ENCODE measurements around the gene TBCD.

DNA sequence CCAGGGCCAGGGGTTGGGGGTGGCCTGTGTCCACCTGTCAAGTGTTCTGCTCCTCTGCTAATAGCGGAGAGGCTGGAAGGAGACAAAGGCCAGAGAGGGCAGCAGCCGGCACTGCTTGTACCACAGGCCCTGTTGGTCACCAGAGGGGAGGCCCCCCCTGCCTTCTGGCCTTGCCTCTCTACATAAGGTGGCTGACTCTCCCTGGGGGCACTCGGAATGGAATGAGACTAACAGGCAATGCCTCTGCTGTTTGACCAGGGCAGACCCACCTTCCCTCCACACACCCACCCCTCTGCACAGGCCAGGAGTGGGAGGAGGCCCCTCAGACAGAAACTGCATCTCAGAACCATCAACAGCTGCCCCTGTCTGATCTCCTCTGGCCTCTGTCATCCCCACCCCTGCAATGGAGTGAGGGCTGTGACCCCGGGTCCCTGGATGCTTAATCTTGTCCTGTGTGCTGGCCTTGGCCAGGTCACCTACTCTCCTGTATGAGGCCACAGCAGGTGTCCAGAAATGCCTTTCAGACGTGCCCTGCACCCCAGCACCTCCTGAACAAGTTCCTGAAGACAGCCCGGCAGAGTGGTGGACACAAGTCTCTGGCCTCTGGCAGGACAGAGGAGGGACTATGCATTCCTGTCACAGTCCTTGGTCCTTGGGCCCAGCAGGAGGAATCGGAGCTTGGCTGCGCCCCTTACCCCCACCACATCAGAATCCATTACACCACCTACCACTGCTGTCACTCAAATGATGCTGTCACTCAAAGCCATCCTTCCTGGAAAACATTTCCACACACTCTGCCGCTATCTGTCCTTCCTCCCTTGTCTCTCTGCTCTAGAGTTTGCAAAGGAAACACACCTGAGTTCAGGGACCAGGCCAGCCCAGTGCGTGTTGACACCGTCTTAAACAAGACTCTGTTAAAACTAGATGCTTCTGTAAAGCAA is 195.5 kb downstream of the TBCD start:
- TF ChIP-seq, protein P1, sequence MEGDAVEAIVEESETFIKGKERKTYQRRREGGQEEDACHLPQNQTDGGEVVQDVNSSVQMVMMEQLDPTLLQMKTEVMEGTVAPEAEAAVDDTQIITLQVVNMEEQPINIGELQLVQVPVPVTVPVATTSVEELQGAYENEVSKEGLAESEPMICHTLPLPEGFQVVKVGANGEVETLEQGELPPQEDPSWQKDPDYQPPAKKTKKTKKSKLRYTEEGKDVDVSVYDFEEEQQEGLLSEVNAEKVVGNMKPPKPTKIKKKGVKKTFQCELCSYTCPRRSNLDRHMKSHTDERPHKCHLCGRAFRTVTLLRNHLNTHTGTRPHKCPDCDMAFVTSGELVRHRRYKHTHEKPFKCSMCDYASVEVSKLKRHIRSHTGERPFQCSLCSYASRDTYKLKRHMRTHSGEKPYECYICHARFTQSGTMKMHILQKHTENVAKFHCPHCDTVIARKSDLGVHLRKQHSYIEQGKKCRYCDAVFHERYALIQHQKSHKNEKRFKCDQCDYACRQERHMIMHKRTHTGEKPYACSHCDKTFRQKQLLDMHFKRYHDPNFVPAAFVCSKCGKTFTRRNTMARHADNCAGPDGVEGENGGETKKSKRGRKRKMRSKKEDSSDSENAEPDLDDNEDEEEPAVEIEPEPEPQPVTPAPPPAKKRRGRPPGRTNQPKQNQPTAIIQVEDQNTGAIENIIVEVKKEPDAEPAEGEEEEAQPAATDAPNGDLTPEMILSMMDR (IDR thresholded peaks at IDR 0.05; ENCODE audit: insufficient read depth, low read length, poor library complexity, severe bottlenecking), result no peak
- TF ChIP-seq EZH2phosphoT487 (conservative IDR thresholded peaks at IDR 0.05; ENCODE audit: low read length), result no peak
